IMR-90 (cell line): ENCODE results near the gene MROH2A.

Experiments
- MAZ ChIP-seq: IDR thresholded peaks from 2 replicates; pipeline ENCODE4 v1.6.1; 2012; ENCODE audit warnings: low read depth, mild to moderate bottlenecking, low read length, improper control_type of control experiment, moderate library complexity, borderline replicate concordance
- NFE2L2 ChIP-seq: fragments of 150-350 bp; IDR thresholded peaks from 2 replicates; pipeline ENCODE4 v1.6.1; 2016; ENCODE audit warnings: low read depth, mild to moderate bottlenecking, low read length
- POLR2A ChIP-seq: IDR thresholded peaks from 2 replicates; pipeline ENCODE4 v1.6.1; 2012; ENCODE audit warnings: mild to moderate bottlenecking, low read depth, low read length
- RAD21 ChIP-seq: IDR thresholded peaks from 2 replicates; pipeline ENCODE4 v1.6.1; 2012; ENCODE audit warnings: low read length, improper control_type of control experiment
- RCOR1 ChIP-seq: IDR thresholded peaks from 2 replicates; pipeline ENCODE4 v1.6.1; 2012; ENCODE audit warnings: mild to moderate bottlenecking, low read length, improper control_type of control experiment; ENCODE audit not compliant: insufficient replicate concordance
- RFX5 ChIP-seq: IDR thresholded peaks from 2 replicates; pipeline ENCODE4 v1.8.0; 2012; ENCODE audit warnings: low read depth, mild to moderate bottlenecking, low read length, moderate library complexity
- SMC3 ChIP-seq: fragments of 150-350 bp; IDR thresholded peaks from 2 replicates; pipeline ENCODE4 v1.6.1; 2016; ENCODE audit warnings: low read depth, mild to moderate bottlenecking, antibody characterized with exemption, low read length, moderate library complexity
- TF ChIP-seq, protein P1 (sequence below): conservative IDR thresholded peaks from 2 replicates; pipeline ENCODE4 v1.5.1; 2012; ENCODE audit warnings: mild to moderate bottlenecking, low read depth, low read length, improper control_type of control experiment

DNA sequence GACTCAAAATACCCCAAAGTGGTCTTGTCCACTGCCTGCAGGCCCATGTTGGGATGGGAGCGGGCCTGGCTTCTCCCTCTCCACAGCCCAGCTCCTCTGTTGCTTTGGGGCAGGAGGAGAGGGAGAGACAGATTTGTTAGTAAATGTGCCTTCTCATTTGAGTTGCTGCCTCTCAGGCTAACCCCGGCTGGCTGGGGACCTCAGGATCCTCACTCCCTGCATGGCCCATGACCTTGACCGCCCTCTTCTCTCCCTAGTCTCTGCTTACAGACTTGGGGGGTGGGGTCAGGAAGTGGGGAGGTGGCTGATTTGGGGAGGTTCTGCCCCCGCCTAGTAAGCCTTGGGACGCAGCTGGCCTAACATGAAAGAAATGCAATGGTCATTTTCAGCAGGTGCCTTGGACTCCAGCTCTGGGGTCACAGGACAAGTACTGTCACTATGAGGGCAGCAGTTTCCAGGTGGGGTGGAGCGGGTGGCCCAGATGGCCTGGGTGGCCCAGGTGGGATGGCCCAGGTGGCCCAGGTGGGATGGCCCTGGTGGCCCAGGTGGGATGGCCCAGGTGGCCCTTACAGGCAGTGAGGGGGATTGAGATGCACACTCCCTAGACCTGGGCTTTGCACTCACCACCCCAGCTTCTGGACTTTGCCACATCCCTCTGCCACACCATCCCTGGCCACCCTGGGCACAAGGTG is 52.1 kb downstream of the MROH2A start:
- TF ChIP-seq RFX5 (no peak), POLR2A (no peak), RAD21 (no peak), MAZ (no peak), NFE2L2 (no peak), RCOR1 (no peak), SMC3 (no peak)
- TF ChIP-seq, protein P1, sequence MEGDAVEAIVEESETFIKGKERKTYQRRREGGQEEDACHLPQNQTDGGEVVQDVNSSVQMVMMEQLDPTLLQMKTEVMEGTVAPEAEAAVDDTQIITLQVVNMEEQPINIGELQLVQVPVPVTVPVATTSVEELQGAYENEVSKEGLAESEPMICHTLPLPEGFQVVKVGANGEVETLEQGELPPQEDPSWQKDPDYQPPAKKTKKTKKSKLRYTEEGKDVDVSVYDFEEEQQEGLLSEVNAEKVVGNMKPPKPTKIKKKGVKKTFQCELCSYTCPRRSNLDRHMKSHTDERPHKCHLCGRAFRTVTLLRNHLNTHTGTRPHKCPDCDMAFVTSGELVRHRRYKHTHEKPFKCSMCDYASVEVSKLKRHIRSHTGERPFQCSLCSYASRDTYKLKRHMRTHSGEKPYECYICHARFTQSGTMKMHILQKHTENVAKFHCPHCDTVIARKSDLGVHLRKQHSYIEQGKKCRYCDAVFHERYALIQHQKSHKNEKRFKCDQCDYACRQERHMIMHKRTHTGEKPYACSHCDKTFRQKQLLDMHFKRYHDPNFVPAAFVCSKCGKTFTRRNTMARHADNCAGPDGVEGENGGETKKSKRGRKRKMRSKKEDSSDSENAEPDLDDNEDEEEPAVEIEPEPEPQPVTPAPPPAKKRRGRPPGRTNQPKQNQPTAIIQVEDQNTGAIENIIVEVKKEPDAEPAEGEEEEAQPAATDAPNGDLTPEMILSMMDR = no peak
